Measurements from ENCODE around the gene GSC. TPM values are rescaled to one million over a fixed set of nuclear protein-coding genes. Genes with fewer than 3 reads are reported as not detected.

The GSC gene
- total and polyA plus RNA-seq, 9 donors = 0.71 to 6.2 (median 1.5) TPM

Other genes with a start within 250 kb of the GSC start
- gene SERPINA4, start 208.7 kb downstream of the GSC start, total RNA-seq = 0.04 TPM
- gene SERPINA4, start 208.7 kb downstream of the GSC start, polyA plus RNA-seq (ENCODE audit: insufficient read depth in 1 of 8, insufficient read length in 8 of 8, low replicate concordance in 1 of 8) = 1 to 10 TPM in 1 of 8 donors, under 1 TPM in 2, not detected in 5; 0.63 to 3.2 (median 0.68) TPM
- 0.18 TPM for gene SERPINA5, start 188.7 kb downstream of the GSC start, total RNA-seq
- gene SERPINA5, start 188.7 kb downstream of the GSC start, polyA plus RNA-seq (ENCODE audit: insufficient read depth in 1 of 8, insufficient read length in 8 of 8, low replicate concordance in 1 of 8) = 1 to 10 TPM in 1 of 8 donors, under 1 TPM in 5, not detected in 2; 0.05 to 1.2 (median 0.44) TPM
- gene SERPINA3, start 157.7 kb downstream of the GSC start, total RNA-seq = 0.09 TPM
- under 1 TPM in 4 of 8 donors, not detected in 4; 0.12 to 0.32 (median 0.18) TPM for gene SERPINA3, start 157.7 kb downstream of the GSC start, polyA plus RNA-seq (ENCODE audit: insufficient read depth in 1 of 8, insufficient read length in 8 of 8, low replicate concordance in 1 of 8)